ENCODE data around the gene ZFAND3.
A peak's percentile ranks its signal among the peaks of the same experiment; 100 is the strongest.
"Not testable (repeated sequence)": the region's sequence is repeated elsewhere in the genome, so short reads cannot be mapped to it uniquely, and the experiment has no call there.

The ZFAND3 gene

DNA sequence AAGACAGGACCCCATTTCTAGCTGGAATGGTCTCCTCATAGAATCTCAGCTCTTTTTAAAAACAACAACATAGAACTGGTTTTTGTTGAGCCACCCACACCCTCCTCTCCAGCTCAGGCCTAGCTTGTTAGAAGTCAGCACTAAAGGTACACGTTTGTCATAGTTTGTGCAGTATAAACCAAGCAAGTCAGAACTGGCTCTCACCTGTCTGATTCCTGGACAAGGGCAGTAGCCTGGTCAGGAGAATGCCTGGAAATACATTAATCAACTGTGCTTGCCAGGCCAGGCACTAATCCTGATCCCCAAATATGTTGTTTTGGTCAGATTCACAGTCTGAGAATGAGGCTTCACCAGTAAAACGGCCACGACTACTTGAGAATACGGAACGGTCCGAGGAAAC is 296.7 kb downstream of the ZFAND3 start:
- no peak overlapping the region for H3K4me3 ChIP-seq (ENCODE audit: control insufficient read depth, low read depth, low read length)
- TF ChIP-seq, protein P1, sequence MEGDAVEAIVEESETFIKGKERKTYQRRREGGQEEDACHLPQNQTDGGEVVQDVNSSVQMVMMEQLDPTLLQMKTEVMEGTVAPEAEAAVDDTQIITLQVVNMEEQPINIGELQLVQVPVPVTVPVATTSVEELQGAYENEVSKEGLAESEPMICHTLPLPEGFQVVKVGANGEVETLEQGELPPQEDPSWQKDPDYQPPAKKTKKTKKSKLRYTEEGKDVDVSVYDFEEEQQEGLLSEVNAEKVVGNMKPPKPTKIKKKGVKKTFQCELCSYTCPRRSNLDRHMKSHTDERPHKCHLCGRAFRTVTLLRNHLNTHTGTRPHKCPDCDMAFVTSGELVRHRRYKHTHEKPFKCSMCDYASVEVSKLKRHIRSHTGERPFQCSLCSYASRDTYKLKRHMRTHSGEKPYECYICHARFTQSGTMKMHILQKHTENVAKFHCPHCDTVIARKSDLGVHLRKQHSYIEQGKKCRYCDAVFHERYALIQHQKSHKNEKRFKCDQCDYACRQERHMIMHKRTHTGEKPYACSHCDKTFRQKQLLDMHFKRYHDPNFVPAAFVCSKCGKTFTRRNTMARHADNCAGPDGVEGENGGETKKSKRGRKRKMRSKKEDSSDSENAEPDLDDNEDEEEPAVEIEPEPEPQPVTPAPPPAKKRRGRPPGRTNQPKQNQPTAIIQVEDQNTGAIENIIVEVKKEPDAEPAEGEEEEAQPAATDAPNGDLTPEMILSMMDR (conservative IDR thresholded peaks at IDR 0.05; ENCODE audit: control insufficient read depth, insufficient read depth, low read depth, low read length): no peak
- no peak for DNase-seq (ENCODE audit: low read depth)

DNA sequence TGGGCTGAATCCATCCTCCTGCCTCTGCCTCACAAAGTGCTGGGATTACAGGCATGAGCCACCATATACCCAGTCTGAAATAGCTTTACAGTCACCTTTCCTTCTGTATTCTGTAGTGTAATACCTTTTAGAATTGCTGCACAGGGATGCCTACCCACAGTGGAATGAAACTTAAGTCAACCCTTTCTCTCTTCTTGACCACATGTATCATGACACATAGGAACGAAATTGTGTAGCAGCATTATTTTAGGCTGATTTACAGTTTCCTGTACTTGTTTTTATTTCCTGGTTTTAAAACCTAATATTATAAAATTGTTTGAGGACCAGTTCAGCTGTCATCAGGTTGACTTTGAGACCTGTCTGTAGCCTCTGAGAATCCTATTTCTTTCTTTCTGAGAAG is 297.8 kb downstream of the ZFAND3 start:
- TF ChIP-seq, protein P1 (conservative IDR thresholded peaks at IDR 0.05; ENCODE audit: control insufficient read depth, insufficient read depth, low read depth, low read length): no peak
- no peak overlapping the region for H3K4me3 ChIP-seq (ENCODE audit: control insufficient read depth, low read depth, low read length)
- DNase-seq (ENCODE audit: low read depth): peak; percentile 48

DNA sequence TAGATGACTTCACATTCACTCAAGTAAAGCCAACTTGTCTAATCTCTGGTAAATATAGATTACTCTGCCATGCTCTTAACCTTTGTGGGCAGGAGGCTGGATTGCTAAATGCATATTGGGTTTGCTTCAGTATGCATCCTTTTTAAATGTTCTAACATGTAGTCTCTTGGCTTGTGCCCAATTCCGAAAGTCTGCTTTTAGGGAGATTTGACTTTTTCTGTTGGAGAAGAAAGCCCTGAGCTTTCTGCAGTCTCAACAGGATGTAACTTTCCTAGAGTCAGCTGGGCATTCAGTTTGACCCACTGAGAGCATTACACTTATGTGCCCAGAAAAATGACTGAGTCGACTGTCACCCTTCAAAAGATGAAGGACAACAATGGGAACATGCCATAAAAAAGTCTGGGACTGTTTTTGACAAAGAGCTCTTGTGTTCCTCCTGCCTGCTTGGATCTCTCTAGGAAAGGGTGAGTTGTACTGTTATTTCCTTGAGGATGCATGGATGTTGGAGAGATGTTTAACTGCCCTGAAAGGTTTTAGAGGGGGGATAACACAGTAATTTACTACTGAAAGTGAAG is 299.4 kb downstream of the ZFAND3 start:
- H3K4me3 ChIP-seq (ENCODE audit: control insufficient read depth, low read depth, low read length): no peak overlapping the region
- TF ChIP-seq, protein P1 (conservative IDR thresholded peaks at IDR 0.05; ENCODE audit: control insufficient read depth, insufficient read depth, low read depth, low read length): no peak
- no peak for DNase-seq (ENCODE audit: low read depth)

DNA sequence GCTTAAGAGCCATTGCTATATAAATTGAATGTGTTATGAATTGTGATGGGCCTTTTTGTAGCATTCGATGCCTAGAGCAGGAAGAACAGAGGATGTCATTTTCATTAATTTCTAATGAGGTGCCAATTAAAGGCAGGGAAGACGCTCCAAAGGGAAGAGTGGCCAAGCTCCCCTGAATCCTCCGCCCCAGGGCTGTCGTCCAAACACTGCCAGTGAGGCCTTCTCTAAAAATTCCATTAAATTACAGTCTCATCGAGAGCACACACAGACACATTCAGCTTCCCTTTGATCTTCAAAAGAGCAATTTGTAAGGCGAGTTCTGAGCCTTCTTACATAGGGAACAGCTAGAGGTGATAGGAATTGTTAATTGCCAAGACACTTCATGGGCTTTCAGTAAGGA is 300.0 kb downstream of the ZFAND3 start:
- TF ChIP-seq, protein P1 (conservative IDR thresholded peaks at IDR 0.05; ENCODE audit: control insufficient read depth, insufficient read depth, low read depth, low read length): no peak
- DNase-seq (ENCODE audit: low read depth): no peak
- no peak overlapping the region for H3K4me3 ChIP-seq (ENCODE audit: control insufficient read depth, low read depth, low read length)

DNA sequence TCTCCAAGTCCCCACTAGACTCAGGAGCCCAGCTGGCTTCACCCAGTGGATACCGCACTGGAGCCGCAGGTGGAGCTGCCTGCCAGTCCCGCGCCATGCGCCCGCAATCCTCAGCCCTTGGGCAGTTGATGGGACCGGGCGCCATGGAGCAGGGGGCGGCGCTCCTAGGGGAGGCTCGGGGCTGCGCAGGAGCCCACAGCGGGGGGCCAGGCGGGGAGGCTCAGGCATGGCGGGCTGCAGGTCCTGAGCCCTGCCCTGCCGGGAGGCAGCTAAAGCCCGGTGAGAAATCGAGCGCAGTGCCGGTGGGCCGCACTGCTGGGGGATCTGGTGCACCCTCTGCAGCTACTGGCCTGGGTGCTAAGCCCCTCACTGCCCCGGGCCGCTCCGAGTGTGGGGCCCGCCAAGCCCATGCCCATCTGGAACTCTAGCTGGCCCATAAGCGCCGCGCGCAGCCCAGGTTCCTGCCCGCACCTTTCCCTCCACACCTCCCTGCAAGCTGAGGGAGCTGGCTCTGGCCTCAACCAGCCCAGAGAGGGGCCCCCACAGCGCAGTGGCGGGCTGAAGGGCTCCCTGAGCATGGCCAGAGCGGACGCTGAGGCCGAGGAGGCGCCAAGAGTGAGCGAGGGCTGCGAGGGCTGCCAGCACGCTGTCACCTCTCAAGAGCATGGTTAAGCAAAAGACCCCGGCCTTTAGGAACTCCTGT is 304.8 kb downstream of the ZFAND3 start:
- H3K4me3 ChIP-seq (ENCODE audit: control insufficient read depth, low read depth, low read length); DNase-seq (ENCODE audit: low read depth): not testable (repeated sequence)

DNA sequence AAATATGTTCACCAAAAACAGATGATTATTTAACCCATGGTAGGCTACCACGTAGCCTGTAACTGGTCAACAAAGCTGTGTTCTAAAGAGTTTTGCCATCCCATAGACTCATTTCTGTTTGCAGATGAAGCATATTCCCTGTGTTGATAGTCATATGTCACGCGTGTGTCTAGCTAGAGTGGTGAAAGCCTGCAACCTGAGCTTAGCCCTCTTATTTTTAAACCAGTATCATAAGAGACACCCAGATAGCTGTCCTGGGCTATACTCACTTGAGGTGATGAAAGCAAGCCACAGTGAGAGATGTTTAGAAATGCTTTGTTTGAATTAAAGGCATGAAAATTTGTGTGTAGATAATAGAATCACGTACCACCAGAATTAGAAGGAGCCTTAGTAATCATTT is 307.8 kb downstream of the ZFAND3 start:
- TF ChIP-seq, protein P1 (conservative IDR thresholded peaks at IDR 0.05; ENCODE audit: control insufficient read depth, insufficient read depth, low read depth, low read length): no peak
- no peak for DNase-seq (ENCODE audit: low read depth)
- no peak overlapping the region for H3K4me3 ChIP-seq (ENCODE audit: control insufficient read depth, low read depth, low read length)

DNA sequence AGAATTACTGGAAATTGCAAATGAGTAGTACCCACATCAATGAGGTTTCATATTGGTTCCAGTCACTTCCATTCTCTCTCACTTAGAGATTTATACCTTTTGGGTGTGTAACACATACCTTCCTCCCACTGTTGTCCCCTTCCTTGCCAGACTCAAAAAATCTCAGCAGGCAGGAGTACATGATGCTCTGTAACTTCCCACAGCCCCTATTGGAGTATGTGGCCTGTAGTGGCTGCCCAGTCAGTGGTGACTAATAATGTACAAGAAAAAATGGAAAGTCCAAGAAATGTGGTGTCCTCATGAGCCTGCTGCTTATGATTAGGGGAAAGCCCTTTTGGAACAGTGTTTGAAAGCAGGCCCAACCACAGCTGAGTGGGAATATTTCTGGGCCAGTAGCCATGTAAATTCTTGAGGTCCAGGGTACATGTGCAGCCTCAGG is 312.0 kb downstream of the ZFAND3 start:
- TF ChIP-seq, protein P1 (conservative IDR thresholded peaks at IDR 0.05; ENCODE audit: control insufficient read depth, insufficient read depth, low read depth, low read length): no peak
- peak; percentile 99 for DNase-seq (ENCODE audit: low read depth)
- H3K4me3 ChIP-seq (ENCODE audit: control insufficient read depth, low read depth, low read length): no peak overlapping the region
